Astrocyte (in vitro differentiated cells and primary cell): ENCODE measurements around the gene FAM167B. TPM values are rescaled to one million over a fixed set of nuclear protein-coding genes. Genes with fewer than 3 reads are reported as not detected.

Experiments
- DNase-seq: peaks from one replicate; pipeline ENCODE4 v3.0.0-alpha.2; 2010; ENCODE audit warnings: low read depth
- FAIRE-seq: peaks from 2 replicates; lab custom pipeline; 2011; peaks lifted over from hg19 to GRCh38; lab: Jason Lieb, UNC
- H2AFZ ChIP-seq: 2 replicates; pipeline ENCODE4 v1.6.0; 2012; ENCODE audit warnings: low read depth, low read length, inconsistent platforms
- H3K27ac ChIP-seq: 2 replicates; pipeline ENCODE4 v1.5.1; 2011; ENCODE audit warnings: low read depth, low read length, inconsistent platforms
- H3K27me3 ChIP-seq: 2 replicates; pipeline ENCODE4 v1.6.0; 2011; ENCODE audit warnings: low read length, inconsistent platforms; ENCODE audit not compliant: insufficient read depth
- H3K36me3 ChIP-seq: 2 replicates; pipeline ENCODE4 v1.5.1; 2011; ENCODE audit warnings: low read length, inconsistent platforms; ENCODE audit not compliant: insufficient read depth
- H3K4me1 ChIP-seq: 2 replicates; pipeline ENCODE4 v1.5.1; 2011; ENCODE audit warnings: low read length, inconsistent platforms; ENCODE audit not compliant: insufficient read depth
- H3K4me2 ChIP-seq: 2 replicates; pipeline ENCODE4 v1.6.0; 2012; ENCODE audit warnings: low read length, inconsistent platforms
- H3K4me3 ChIP-seq: 2 replicates; pipeline ENCODE4 v1.5.1; 2011; ENCODE audit warnings: low read depth, mild to moderate bottlenecking, low read length, inconsistent platforms; ENCODE audit not compliant: insufficient read depth
- H3K79me2 ChIP-seq: 2 replicates; pipeline ENCODE4 v1.6.0; 2012; ENCODE audit warnings: mild to moderate bottlenecking, low read length, inconsistent platforms; ENCODE audit not compliant: insufficient read depth
- H3K9ac ChIP-seq: 2 replicates; pipeline ENCODE4 v1.6.0; 2012; ENCODE audit warnings: mild to moderate bottlenecking, low read length, inconsistent platforms
- H3K9me3 ChIP-seq: 2 replicates; pipeline ENCODE4 v1.5.1; 2012; ENCODE audit warnings: low read depth, mild to moderate bottlenecking, low read length, inconsistent platforms; ENCODE audit not compliant: insufficient read depth
- H4K20me1 ChIP-seq: 2 replicates; pipeline ENCODE4 v1.6.0; 2012; ENCODE audit warnings: low read length, inconsistent platforms; ENCODE audit not compliant: insufficient read depth
- H3K27ac Mint-ChIP-seq: one replicate; pipeline ENCODE4 v1.8.0; 2021; ENCODE audit warnings: mild to moderate bottlenecking, mixed read lengths; ENCODE audit not compliant: unreplicated experiment
- H3K27me3 Mint-ChIP-seq: one replicate; pipeline ENCODE4 v1.8.0; 2021; ENCODE audit warnings: low read depth, mixed read lengths; ENCODE audit not compliant: unreplicated experiment
- H3K36me3 Mint-ChIP-seq: one replicate; pipeline ENCODE4 v1.8.0; 2021; ENCODE audit warnings: low read depth, mixed read lengths; ENCODE audit not compliant: unreplicated experiment
- H3K4me1 Mint-ChIP-seq: one replicate; pipeline ENCODE4 v1.8.0; 2021; ENCODE audit warnings: low read depth, mixed read lengths; ENCODE audit not compliant: unreplicated experiment
- H3K4me3 Mint-ChIP-seq: one replicate; pipeline ENCODE4 v1.8.0; 2021; ENCODE audit warnings: mild to moderate bottlenecking, moderate library complexity, mixed read lengths; ENCODE audit not compliant: unreplicated experiment
- H3K9me3 Mint-ChIP-seq: one replicate; pipeline ENCODE4 v1.8.0; 2021; ENCODE audit warnings: mild to moderate bottlenecking, mixed read lengths; ENCODE audit not compliant: unreplicated experiment
- EZH2 ChIP-seq: IDR thresholded peaks from 2 replicates; pipeline ENCODE4 v1.6.1; 2012; ENCODE audit warnings: mild to moderate bottlenecking, low read length, inconsistent platforms; ENCODE audit not compliant: insufficient read depth
- total RNA-seq: library from RNA; stranded (reverse); gene quantifications from 2 replicates; pipeline ENCODE4 v1.2.1, GENCODE V29; 2021
- TF ChIP-seq, protein P1 (sequence below): IDR thresholded peaks from 2 replicates; pipeline ENCODE4 v1.5.1; 2011; ENCODE audit warnings: low read depth, mild to moderate bottlenecking, inconsistent platforms, low read length, moderate library complexity; ENCODE audit not compliant: insufficient read depth

The FAM167B gene
- total RNA-seq, 1 donor from 2014 or later = 0.64 TPM

GRCh38 chr1:32241001-32241763 lies 5.8 kb upstream of the FAM167B start:
- no peak for FAIRE-seq
- Mint-ChIP-seq H3K4me3 (peak overlapping the region; percentile 90), H3K27ac (peak overlapping the region; percentile 89), H3K36me3 (no peaks in the 10 kb centered on the region), H3K4me1 (peaks cover under 1% of the 10 kb centered on the region), H3K27me3 (no peaks in the 10 kb centered on the region), H3K9me3 (no peaks in the 10 kb centered on the region)
- peak overlapping the region; percentile 56 for H3K4me3 ChIP-seq
- H3K9ac ChIP-seq = peak overlapping the region; percentile 76
- no peaks in the 10 kb centered on the region for H3K27me3 ChIP-seq
- no peaks in the 10 kb centered on the region for H3K9me3 ChIP-seq
- H3K79me2 ChIP-seq = no peaks in the 10 kb centered on the region
- no peaks in the 10 kb centered on the region for H3K36me3 ChIP-seq
- H3K4me1 ChIP-seq = peaks cover 21% of the 10 kb centered on the region
- TF ChIP-seq, protein P1, sequence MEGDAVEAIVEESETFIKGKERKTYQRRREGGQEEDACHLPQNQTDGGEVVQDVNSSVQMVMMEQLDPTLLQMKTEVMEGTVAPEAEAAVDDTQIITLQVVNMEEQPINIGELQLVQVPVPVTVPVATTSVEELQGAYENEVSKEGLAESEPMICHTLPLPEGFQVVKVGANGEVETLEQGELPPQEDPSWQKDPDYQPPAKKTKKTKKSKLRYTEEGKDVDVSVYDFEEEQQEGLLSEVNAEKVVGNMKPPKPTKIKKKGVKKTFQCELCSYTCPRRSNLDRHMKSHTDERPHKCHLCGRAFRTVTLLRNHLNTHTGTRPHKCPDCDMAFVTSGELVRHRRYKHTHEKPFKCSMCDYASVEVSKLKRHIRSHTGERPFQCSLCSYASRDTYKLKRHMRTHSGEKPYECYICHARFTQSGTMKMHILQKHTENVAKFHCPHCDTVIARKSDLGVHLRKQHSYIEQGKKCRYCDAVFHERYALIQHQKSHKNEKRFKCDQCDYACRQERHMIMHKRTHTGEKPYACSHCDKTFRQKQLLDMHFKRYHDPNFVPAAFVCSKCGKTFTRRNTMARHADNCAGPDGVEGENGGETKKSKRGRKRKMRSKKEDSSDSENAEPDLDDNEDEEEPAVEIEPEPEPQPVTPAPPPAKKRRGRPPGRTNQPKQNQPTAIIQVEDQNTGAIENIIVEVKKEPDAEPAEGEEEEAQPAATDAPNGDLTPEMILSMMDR = no peak
- TF ChIP-seq EZH2 = no peak
- peak overlapping the region; percentile 91 for H2AFZ ChIP-seq
- H4K20me1 ChIP-seq = no peaks in the 10 kb centered on the region
- H3K4me2 ChIP-seq = peak overlapping the region; percentile 87
- H3K27ac ChIP-seq = peak overlapping the region; percentile 6
- peak; percentile 50 for DNase-seq

DNA sequence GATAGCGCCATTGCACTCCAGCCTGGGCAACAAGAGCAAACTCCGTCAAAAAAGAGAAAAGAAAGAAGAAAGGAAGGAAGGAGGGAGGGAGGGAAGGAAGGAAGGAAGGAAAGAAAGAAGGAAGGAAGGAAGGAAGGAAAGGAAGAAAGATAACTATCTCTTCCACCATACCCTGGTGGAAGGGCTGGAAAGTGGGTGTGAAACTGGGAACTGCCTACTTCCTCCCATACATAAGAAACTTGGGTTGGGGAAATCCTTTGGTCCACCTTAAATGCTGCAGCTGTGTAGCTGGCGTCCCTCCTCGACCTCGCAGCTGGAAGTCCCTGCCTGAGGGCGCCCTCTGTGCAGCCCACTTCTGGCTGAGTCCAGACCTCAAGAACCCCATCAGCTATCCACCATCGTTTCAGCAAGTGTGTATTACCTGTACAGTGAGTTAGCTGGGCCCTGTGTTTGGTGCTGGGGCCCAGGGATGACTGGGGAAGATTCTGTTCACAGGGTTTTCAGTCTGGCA lies 4.6 kb upstream of the FAM167B start:
- H3K4me1 ChIP-seq = peaks cover 24% of the 10 kb centered on the region
- H3K27ac ChIP-seq = no peak overlapping the region
- Mint-ChIP-seq H3K4me3 (peak overlapping the region; percentile 90), H3K4me1 (no peaks in the 10 kb centered on the region), H3K27me3 (no peaks in the 10 kb centered on the region), H3K27ac (no peak overlapping the region), H3K36me3 (no peaks in the 10 kb centered on the region), H3K9me3 (no peaks in the 10 kb centered on the region)
- no peak for FAIRE-seq
- no peaks in the 10 kb centered on the region for H3K36me3 ChIP-seq
- no peak for DNase-seq
- no peak overlapping the region for H3K9ac ChIP-seq
- no peak overlapping the region for H3K4me2 ChIP-seq
- no peaks in the 10 kb centered on the region for H3K9me3 ChIP-seq
- no peaks in the 10 kb centered on the region for H3K79me2 ChIP-seq
- TF ChIP-seq, protein P1 = no peak
- TF ChIP-seq EZH2 = no peak
- no peaks in the 10 kb centered on the region for H4K20me1 ChIP-seq
- no peak overlapping the region for H3K4me3 ChIP-seq
- H3K27me3 ChIP-seq = no peaks in the 10 kb centered on the region
- no peak overlapping the region for H2AFZ ChIP-seq

GRCh38 chr1:32247452-32247851 lies 430 bp downstream of the FAM167B start:
- H3K36me3 ChIP-seq = no peaks in the 10 kb centered on the region
- Mint-ChIP-seq H3K4me3 (no peak overlapping the region), H3K9me3 (peaks cover 2% of the 10 kb centered on the region), H3K4me1 (peaks cover 10% of the 10 kb centered on the region), H3K36me3 (no peaks in the 10 kb centered on the region), H3K27ac (no peak overlapping the region), H3K27me3 (peaks cover 5% of the 10 kb centered on the region)
- no peak overlapping the region for H3K27ac ChIP-seq
- H3K9me3 ChIP-seq = no peaks in the 10 kb centered on the region
- no peak for TF ChIP-seq EZH2
- TF ChIP-seq, protein P1 = no peak
- no peak overlapping the region for H3K4me2 ChIP-seq
- DNase-seq = no peak
- H3K27me3 ChIP-seq = no peaks in the 10 kb centered on the region
- FAIRE-seq = no peak
- no peak overlapping the region for H3K4me3 ChIP-seq
- peaks cover 23% of the 10 kb centered on the region for H3K4me1 ChIP-seq
- H2AFZ ChIP-seq = no peak overlapping the region
- no peaks in the 10 kb centered on the region for H4K20me1 ChIP-seq
- no peaks in the 10 kb centered on the region for H3K79me2 ChIP-seq
- no peak overlapping the region for H3K9ac ChIP-seq
